Stomach (tissue), 9 donors: ENCODE results near the gene CFAP61. TPM values are rescaled to one million over a fixed set of nuclear protein-coding genes. Genes with fewer than 3 reads are reported as not detected.

Experiments
- DNase-seq, 2 donors: peaks; one replicate each; pipeline versions ENCODE4 v3.0.0 to v3.0.0-alpha.2; 2013 to 2019
- H3K27ac ChIP-seq, 5 donors: fragments of 200-600 bp in 4 of 5; sonication (generic) in 4 of 5; one replicate each; pipeline ENCODE4 v1.5.1; 2013 to 2019; ENCODE audit warnings: mild to moderate bottlenecking in 1 of 5, moderate library complexity in 1 of 5
- H3K27me3 ChIP-seq, 3 donors: fragments of 200-600 bp; sonication (generic); one replicate each; pipeline ENCODE4 v1.5.1; 2017 to 2019; ENCODE audit warnings: mixed run types in 1 of 3
- H3K36me3 ChIP-seq, 4 donors: fragments of 200-600 bp; sonication (generic); 1 replicate in 3 of 4; 2 replicates in 1 of 4; pipeline ENCODE4 v1.5.1; 2016 to 2019
- H3K4me1 ChIP-seq, 4 donors: fragments of 200-600 bp; sonication (generic); one replicate each; pipeline ENCODE4 v1.5.1; 2016 to 2019
- H3K4me3 ChIP-seq, 4 donors: fragments of 200-600 bp; sonication (generic) in 3 of 4; one replicate each; pipeline ENCODE4 v1.5.1; 2016 to 2019; ENCODE audit warnings: mild to moderate bottlenecking in 1 of 4
- H3K9me3 ChIP-seq, 4 donors: fragments of 200-600 bp; sonication (generic); one replicate each; pipeline ENCODE4 v1.5.1; 2016 to 2019
- EP300 ChIP-seq: sonication (generic); formaldehyde crosslinking; IDR thresholded peaks from one replicate; pipeline ENCODE4 v1.6.1; 2017; ENCODE audit warnings: antibody characterized with exemption
- POLR2A ChIP-seq, 4 donors: fragments of 450-650 bp; IDR thresholded peaks; one replicate each; pipeline ENCODE4 v1.6.1; 2016; ENCODE audit warnings: antibody characterized with exemption in 4 of 4, control low read depth in 2 of 4, mild to moderate bottlenecking in 1 of 4, moderate library complexity in 1 of 4
- POLR2AphosphoS5 ChIP-seq, 3 donors: sonication (generic); formaldehyde crosslinking; IDR thresholded peaks; one replicate each; pipeline ENCODE4 v1.6.1; 2016; ENCODE audit warnings: antibody characterized with exemption in 3 of 3
- WGBS, 5 donors: extraction: QIAGEN DNeasy Blood & Tissue Kit in 3 of 5; methylation state at CpG; one replicate each; pipeline versions ENCODE4 v1.1.5 to v1.1.7; 2013 to 2018; 5-methylcytosine and 5-hydroxymethylcytosine counted together
- intact Hi-C: fragments of 100-400 bp; cut with DNase I; formaldehyde crosslinking; loops from one replicate; pipeline ENCODE4 v1.15.1; 2023; ENCODE audit warnings: low total_unique reads
- polyA plus RNA-seq, 3 donors: library from polyadenylated mRNA; stranded (reverse); fragments of 200-250 nt; gene quantifications; one replicate each; pipeline ENCODE4 v1.2.3, GENCODE V29; 2013
- total RNA-seq, 5 donors: library from RNA; depleted of rRNA; stranded (reverse); fragments of >200 nt; gene quantifications; one replicate each; pipeline versions ENCODE4 v1.1.0 to v1.2.3, GENCODE V29; 2014 to 2016
- TF ChIP-seq, protein P1 (sequence below), 7 experiments: fragments of 450-650 bp in 4 of 7; fragments of 200-600 bp in 3 of 7; sonication (generic) in 3 of 7; IDR thresholded peaks; one replicate each; pipeline ENCODE4 v1.5.1; 2016 to 2019; ENCODE audit warnings: antibody characterized with exemption in 7 of 7, control low read depth in 2 of 7, mild to moderate bottlenecking in 1 of 7
- donor health status: healthy with polysubstance abuse.
- donor health status: Bipolar disorder and iron deficiency.
- donor health status: healthy.

CFAP61 gene
- total and polyA plus RNA-seq, 8 donors: not detected

GRCh38 chr20:20211274-20211987 is 159.1 kb downstream of the CFAP61 start:
- TF ChIP-seq POLR2AphosphoS5 (IDR thresholded peaks at IDR 0.05) (no peak), EP300 (no peak), POLR2A (IDR thresholded peaks at IDR 0.05) (no peak)
- TF ChIP-seq, protein P1, sequence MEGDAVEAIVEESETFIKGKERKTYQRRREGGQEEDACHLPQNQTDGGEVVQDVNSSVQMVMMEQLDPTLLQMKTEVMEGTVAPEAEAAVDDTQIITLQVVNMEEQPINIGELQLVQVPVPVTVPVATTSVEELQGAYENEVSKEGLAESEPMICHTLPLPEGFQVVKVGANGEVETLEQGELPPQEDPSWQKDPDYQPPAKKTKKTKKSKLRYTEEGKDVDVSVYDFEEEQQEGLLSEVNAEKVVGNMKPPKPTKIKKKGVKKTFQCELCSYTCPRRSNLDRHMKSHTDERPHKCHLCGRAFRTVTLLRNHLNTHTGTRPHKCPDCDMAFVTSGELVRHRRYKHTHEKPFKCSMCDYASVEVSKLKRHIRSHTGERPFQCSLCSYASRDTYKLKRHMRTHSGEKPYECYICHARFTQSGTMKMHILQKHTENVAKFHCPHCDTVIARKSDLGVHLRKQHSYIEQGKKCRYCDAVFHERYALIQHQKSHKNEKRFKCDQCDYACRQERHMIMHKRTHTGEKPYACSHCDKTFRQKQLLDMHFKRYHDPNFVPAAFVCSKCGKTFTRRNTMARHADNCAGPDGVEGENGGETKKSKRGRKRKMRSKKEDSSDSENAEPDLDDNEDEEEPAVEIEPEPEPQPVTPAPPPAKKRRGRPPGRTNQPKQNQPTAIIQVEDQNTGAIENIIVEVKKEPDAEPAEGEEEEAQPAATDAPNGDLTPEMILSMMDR (IDR thresholded peaks at IDR 0.05): no peak
- no peak for DNase-seq
- Histone ChIP-seq H3K4me3 (no peak overlapping the region), H3K27ac (no peak overlapping the region), H3K4me1 (peaks cover 0 to 4% (median 0%) of the 10 kb centered on the region in 4 donors), H3K9me3 (no peaks in the 10 kb centered on the region), H3K27me3 (peaks cover 0 to 23% (median 3%) of the 10 kb centered on the region in 3 donors), H3K36me3 (no peaks in the 10 kb centered on the region)
- intact Hi-C loops: no loop called here
- 57 to 74% (median 68%) methylated on average over 5 of the region's 5 CpGs for WGBS, 5 donors

DNA sequence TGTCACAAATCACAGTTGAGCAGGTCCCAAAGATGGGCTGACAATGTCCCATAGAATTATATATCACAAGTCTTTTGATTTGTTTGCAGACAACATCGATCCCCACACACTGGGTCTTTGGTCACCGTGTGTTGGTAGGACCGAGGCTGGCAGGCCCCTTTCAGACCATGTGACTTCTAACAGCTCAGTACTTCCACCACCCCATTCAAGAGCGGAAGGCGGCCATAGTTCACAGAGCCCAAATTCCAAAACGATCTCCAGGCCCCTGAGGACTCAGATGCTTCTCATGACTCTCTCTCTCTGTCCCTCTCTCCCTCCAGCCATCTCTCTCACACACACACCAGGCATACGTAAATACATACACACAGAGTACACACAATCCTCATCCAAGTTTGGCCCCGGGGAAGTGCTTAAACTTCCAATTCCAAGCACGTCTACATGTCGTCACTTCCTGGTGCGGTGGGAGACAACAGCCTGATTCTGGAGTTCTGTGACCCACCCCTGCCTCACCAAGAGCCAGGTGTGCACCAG is 159.7 kb downstream of the CFAP61 start:
- TF ChIP-seq, protein P1 (IDR thresholded peaks at IDR 0.05): no peak
- TF ChIP-seq POLR2A (IDR thresholded peaks at IDR 0.05) (no peak), POLR2AphosphoS5 (IDR thresholded peaks at IDR 0.05) (no peak), EP300 (no peak)
- no peaks in the 10 kb centered on the region for H3K36me3 ChIP-seq
- H3K27me3 ChIP-seq: peaks cover 0 to 23% (median 3%) of the 10 kb centered on the region in 3 donors
- WGBS, 5 donors: 79 to 87% (median 85%) methylated on average over 11 of the region's 11 CpGs
- intact Hi-C loops: no loop called here
- peaks cover 0 to 4% (median 0%) of the 10 kb centered on the region in 4 donors for H3K4me1 ChIP-seq
- no peak overlapping the region for H3K4me3 ChIP-seq
- H3K9me3 ChIP-seq: no peaks in the 10 kb centered on the region
- DNase-seq: no peak
- no peak overlapping the region for H3K27ac ChIP-seq

- DNase-seq: no peak
- Histone ChIP-seq H3K9me3 (no peaks in the 10 kb centered on the region), H3K36me3 (no peaks in the 10 kb centered on the region), H3K4me3 (no peak overlapping the region), H3K27ac (no peak overlapping the region), H3K4me1 (no peaks in the 10 kb centered on the region), H3K27me3 (peaks cover 0 to 23% (median 3%) of the 10 kb centered on the region in 3 donors)
- 76 to 98% (median 81%) methylated on average over 5 of the region's 5 CpGs for WGBS, 5 donors
- TF ChIP-seq EP300 (no peak), POLR2AphosphoS5 (IDR thresholded peaks at IDR 0.05) (no peak), POLR2A (IDR thresholded peaks at IDR 0.05) (no peak)
- TF ChIP-seq, protein P1 (IDR thresholded peaks at IDR 0.05): no peak
- intact Hi-C loops: no loop called here
These were observed 160.4 kb downstream of the CFAP61 start for GRCh38 chr20:20212675-20213096.

DNA sequence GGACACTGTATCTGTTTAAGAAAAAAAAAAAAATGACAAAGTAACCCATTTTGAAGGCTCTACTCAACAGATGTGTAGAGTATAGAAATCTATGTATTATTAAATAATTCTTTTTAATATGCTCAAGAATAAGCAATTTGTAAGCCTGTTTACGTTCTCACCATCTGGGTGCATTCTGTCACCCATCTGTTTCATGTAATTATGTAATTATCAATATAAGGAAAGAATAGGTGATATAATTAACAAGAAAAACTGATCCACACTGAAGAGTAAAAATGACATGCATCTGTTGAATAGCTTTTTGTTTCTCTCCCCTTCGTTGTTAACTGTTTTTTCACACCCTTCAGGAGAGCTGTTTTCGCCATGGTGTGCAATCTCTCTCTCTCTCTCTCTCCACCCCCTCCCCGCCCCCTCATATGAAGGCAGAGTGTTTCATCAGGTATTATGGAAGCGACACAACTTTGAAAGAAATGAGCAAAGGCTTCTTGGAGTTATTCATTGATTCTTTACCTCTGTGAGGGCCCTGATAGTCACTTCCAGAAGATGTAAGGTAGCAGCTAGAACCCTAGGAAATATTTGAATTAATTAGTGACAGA is 161.3 kb downstream of the CFAP61 start:
- H3K27ac ChIP-seq: no peak overlapping the region
- H3K27me3 ChIP-seq: peaks cover 0 to 23% (median 3%) of the 10 kb centered on the region in 3 donors
- no peaks in the 10 kb centered on the region for H3K36me3 ChIP-seq
- TF ChIP-seq POLR2A (IDR thresholded peaks at IDR 0.05) (no peak), POLR2AphosphoS5 (IDR thresholded peaks at IDR 0.05) (no peak), EP300 (no peak)
- TF ChIP-seq, protein P1 (IDR thresholded peaks at IDR 0.05): no peak
- no peak for DNase-seq
- intact Hi-C loops: no loop called here
- WGBS, 5 donors: 59 to 73% (median 68%) methylated on average over 5 of the region's 5 CpGs
- peaks cover 0 to 5% (median under 1%) of the 10 kb centered on the region in 4 donors for H3K9me3 ChIP-seq
- no peaks in the 10 kb centered on the region for H3K4me1 ChIP-seq
- no peak overlapping the region for H3K4me3 ChIP-seq
